DMS153 treated with DMSO at 0.1 percent for 48 hours (cell line): ENCODE measurements around the gene OR2V1.
"Not testable (repeated sequence)": the region's sequence is repeated elsewhere in the genome, so short reads cannot be mapped to it uniquely, and the experiment has no call there.

Experiments used
- DNase-seq: peaks from one replicate; lab custom pipeline; 2025; ENCODE audit not compliant: unreplicated experiment; lab: John Stamatoyannopoulos, UW

The OR2V1 gene

GRCh38 chr5:181131514-181131913, 545 bp upstream of the OR2V1 start:
- no peak for DNase-seq

GRCh38 chr5:181130081-181130480, 888 bp downstream of the OR2V1 start:
- not testable (repeated sequence) for DNase-seq

GRCh38 chr5:181129601-181130000, 1.4 kb downstream of the OR2V1 start:
- no peak for DNase-seq

- no peak for DNase-seq
Observed at GRCh38 chr5:181127907-181128626, 2.9 kb downstream of the OR2V1 start.

GRCh38 chr5:181127456-181127855, 3.5 kb downstream of the OR2V1 start:
- DNase-seq, result no peak

GRCh38 chr5:181126841-181127240, 4.1 kb downstream of the OR2V1 start:
- no peak for DNase-seq

GRCh38 chr5:181124526-181124925, 6.4 kb downstream of the OR2V1 start:
- DNase-seq, result no peak

GRCh38 chr5:181121675-181122561, 9.1 kb downstream of the OR2V1 start:
- no peak for DNase-seq

GRCh38 chr5:181120761-181121160, 10.2 kb downstream of the OR2V1 start:
- DNase-seq, result no peak

GRCh38 chr5:181120306-181120705, 10.7 kb downstream of the OR2V1 start:
- DNase-seq, result no peak

- no peak for DNase-seq
Observed at GRCh38 chr5:181119105-181119504, 11.9 kb downstream of the OR2V1 start.

- DNase-seq, result no peak
Observed at GRCh38 chr5:181118369-181118768, 12.6 kb downstream of the OR2V1 start.

GRCh38 chr5:181114844-181115778, 15.9 kb downstream of the OR2V1 start:
- no peak for DNase-seq

GRCh38 chr5:181114284-181114843, 16.6 kb downstream of the OR2V1 start:
- DNase-seq, result no peak

- not testable (repeated sequence) for DNase-seq
Observed at GRCh38 chr5:181113572-181113971, 17.4 kb downstream of the OR2V1 start.

- no peak for DNase-seq
Observed at GRCh38 chr5:181112476-181112875, 18.5 kb downstream of the OR2V1 start.

GRCh38 chr5:181111010-181111409, 20.0 kb downstream of the OR2V1 start:
- no peak for DNase-seq

- no peak for DNase-seq
Observed at GRCh38 chr5:181109489-181110013, 21.4 kb downstream of the OR2V1 start.

GRCh38 chr5:181108578-181109165, 22.3 kb downstream of the OR2V1 start:
- DNase-seq, result no peak

GRCh38 chr5:181107699-181108098, 23.3 kb downstream of the OR2V1 start:
- no peak for DNase-seq
